Osteoblast (primary cell): Measurements from ENCODE around the gene UBE2E2. TPM values are rescaled to one million over a fixed set of nuclear protein-coding genes. Genes with fewer than 3 reads are reported as not detected.

Experiments used
- DNase-seq: peaks from one replicate; pipeline ENCODE4 v3.0.0; 2011; ENCODE audit warnings: low spot score, mixed read lengths; ENCODE audit not compliant: insufficient read length; ENCODE audit errors: missing footprints
- H2AFZ ChIP-seq: 2 replicates; pipeline ENCODE4 v1.6.0; 2011; ENCODE audit warnings: mild to moderate bottlenecking, low read length
- H3K27ac ChIP-seq: 2 replicates; pipeline ENCODE4 v1.5.1; 2011; ENCODE audit warnings: mild to moderate bottlenecking, low read depth, low read length, moderate library complexity
- H3K27me3 ChIP-seq: 2 replicates; pipeline ENCODE4 v1.6.0; 2012; ENCODE audit warnings: mild to moderate bottlenecking, control low read depth, inconsistent platforms, low read length, moderate library complexity; ENCODE audit not compliant: insufficient read depth
- H3K36me3 ChIP-seq: 2 replicates; pipeline ENCODE4 v1.5.1; 2011; ENCODE audit warnings: mild to moderate bottlenecking, low read length, control low read depth, moderate library complexity; ENCODE audit not compliant: insufficient read depth
- H3K4me1 ChIP-seq: 2 replicates; pipeline ENCODE4 v1.5.1; 2011; ENCODE audit warnings: mild to moderate bottlenecking, low read length, control low read depth, moderate library complexity; ENCODE audit not compliant: insufficient read depth
- H3K4me2 ChIP-seq: 2 replicates; pipeline ENCODE4 v1.6.0; 2011; ENCODE audit warnings: mild to moderate bottlenecking, low read length; ENCODE audit not compliant: insufficient read depth
- H3K4me3 ChIP-seq: fragments of 200-600 bp; sonication (generic); 3 replicates; pipeline ENCODE4 v1.5.1; 2012; ENCODE audit warnings: mild to moderate bottlenecking, low read length, inconsistent platforms; ENCODE audit not compliant: insufficient read depth
- H3K79me2 ChIP-seq: 2 replicates; pipeline ENCODE4 v1.6.0; 2012; ENCODE audit warnings: mild to moderate bottlenecking, low read length, control low read depth, inconsistent platforms; ENCODE audit not compliant: insufficient read depth
- H3K9me3 ChIP-seq: 2 replicates; pipeline ENCODE4 v1.5.1; 2011; ENCODE audit warnings: low read depth, low read length, control low read depth
- H4K20me1 ChIP-seq: 2 replicates; pipeline ENCODE4 v1.6.0; 2012; ENCODE audit warnings: mild to moderate bottlenecking, low read length, control low read depth; ENCODE audit not compliant: insufficient read depth
- total RNA-seq: library from RNA; depleted of rRNA; stranded (reverse); fragments of >200 nt; gene quantifications from 2 replicates; pipeline ENCODE4 v1.2.3, GENCODE V29; 2012
- TF ChIP-seq, protein P1 (sequence below): IDR thresholded peaks from 2 replicates; pipeline ENCODE4 v1.5.1; 2011; ENCODE audit warnings: mild to moderate bottlenecking, low read depth, low read length, moderate library complexity; ENCODE audit errors: extremely low read depth

Gene UBE2E2
- total RNA-seq, 1 donor, result 49.6 TPM

- no peak overlapping the region for H3K4me3 ChIP-seq
- H3K79me2 ChIP-seq, result no peaks in the 10 kb centered on the region
- H2AFZ ChIP-seq, result no peak overlapping the region
- H3K27ac ChIP-seq, result no peak overlapping the region
- peaks cover 6% of the 10 kb centered on the region for H3K27me3 ChIP-seq
- H3K9me3 ChIP-seq, result no peaks in the 10 kb centered on the region
- H4K20me1 ChIP-seq, result no peaks in the 10 kb centered on the region
- no peak overlapping the region for H3K4me2 ChIP-seq
- peaks cover 2% of the 10 kb centered on the region for H3K4me1 ChIP-seq
- TF ChIP-seq, protein P1, sequence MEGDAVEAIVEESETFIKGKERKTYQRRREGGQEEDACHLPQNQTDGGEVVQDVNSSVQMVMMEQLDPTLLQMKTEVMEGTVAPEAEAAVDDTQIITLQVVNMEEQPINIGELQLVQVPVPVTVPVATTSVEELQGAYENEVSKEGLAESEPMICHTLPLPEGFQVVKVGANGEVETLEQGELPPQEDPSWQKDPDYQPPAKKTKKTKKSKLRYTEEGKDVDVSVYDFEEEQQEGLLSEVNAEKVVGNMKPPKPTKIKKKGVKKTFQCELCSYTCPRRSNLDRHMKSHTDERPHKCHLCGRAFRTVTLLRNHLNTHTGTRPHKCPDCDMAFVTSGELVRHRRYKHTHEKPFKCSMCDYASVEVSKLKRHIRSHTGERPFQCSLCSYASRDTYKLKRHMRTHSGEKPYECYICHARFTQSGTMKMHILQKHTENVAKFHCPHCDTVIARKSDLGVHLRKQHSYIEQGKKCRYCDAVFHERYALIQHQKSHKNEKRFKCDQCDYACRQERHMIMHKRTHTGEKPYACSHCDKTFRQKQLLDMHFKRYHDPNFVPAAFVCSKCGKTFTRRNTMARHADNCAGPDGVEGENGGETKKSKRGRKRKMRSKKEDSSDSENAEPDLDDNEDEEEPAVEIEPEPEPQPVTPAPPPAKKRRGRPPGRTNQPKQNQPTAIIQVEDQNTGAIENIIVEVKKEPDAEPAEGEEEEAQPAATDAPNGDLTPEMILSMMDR, result no peak
- H3K36me3 ChIP-seq, result no peaks in the 10 kb centered on the region
- DNase-seq, result no peak
Observed at GRCh38 chr3:23165571-23165970, 37.6 kb upstream of the UBE2E2 start.

DNA sequence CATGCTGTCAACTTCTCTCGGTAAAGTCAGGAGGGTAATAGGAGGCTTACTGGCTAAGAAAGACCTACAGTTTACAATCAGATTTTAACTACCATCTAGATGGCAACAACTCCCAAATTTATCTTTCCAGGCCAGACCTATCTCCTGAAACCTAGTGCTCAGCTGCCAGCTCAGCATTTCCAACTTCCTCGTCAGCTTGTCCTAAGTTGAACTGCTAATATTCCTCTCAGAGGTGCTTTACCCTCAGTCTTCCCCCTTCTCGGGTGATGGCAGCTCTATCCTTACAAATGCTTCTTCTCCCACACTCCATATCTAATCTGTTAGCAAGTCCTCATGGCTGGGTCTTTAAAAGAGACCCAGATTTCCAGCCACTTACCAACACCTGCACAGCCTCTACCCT, 36.9 kb upstream of the UBE2E2 start:
- Histone ChIP-seq H3K27me3 (peaks cover 6% of the 10 kb centered on the region), H3K4me2 (no peak overlapping the region), H3K79me2 (no peaks in the 10 kb centered on the region), H3K4me3 (no peak overlapping the region), H4K20me1 (no peaks in the 10 kb centered on the region), H3K9me3 (no peaks in the 10 kb centered on the region), H3K36me3 (no peaks in the 10 kb centered on the region), H3K4me1 (peaks cover 2% of the 10 kb centered on the region), H3K27ac (no peak overlapping the region), H2AFZ (no peak overlapping the region)
- TF ChIP-seq, protein P1, result no peak
- no peak for DNase-seq

- Histone ChIP-seq H3K4me2 (no peak overlapping the region), H3K27me3 (peaks cover 6% of the 10 kb centered on the region), H3K4me3 (no peak overlapping the region), H2AFZ (no peak overlapping the region), H4K20me1 (no peaks in the 10 kb centered on the region), H3K27ac (no peak overlapping the region), H3K4me1 (no peaks in the 10 kb centered on the region), H3K36me3 (no peaks in the 10 kb centered on the region), H3K9me3 (no peaks in the 10 kb centered on the region), H3K79me2 (no peaks in the 10 kb centered on the region)
- TF ChIP-seq, protein P1, result no peak
- no peak for DNase-seq
Observed at GRCh38 chr3:23166845-23167244, 36.3 kb upstream of the UBE2E2 start.

- Histone ChIP-seq H4K20me1 (no peaks in the 10 kb centered on the region), H3K4me2 (no peak overlapping the region), H3K27ac (no peak overlapping the region), H3K9me3 (no peaks in the 10 kb centered on the region), H3K4me1 (no peaks in the 10 kb centered on the region), H2AFZ (no peak overlapping the region), H3K36me3 (no peaks in the 10 kb centered on the region), H3K79me2 (no peaks in the 10 kb centered on the region), H3K27me3 (peaks cover 10% of the 10 kb centered on the region), H3K4me3 (no peak overlapping the region)
- no peak for DNase-seq
- TF ChIP-seq, protein P1, result no peak
Observed at GRCh38 chr3:23169551-23169950, 33.6 kb upstream of the UBE2E2 start.
